Activated CD4-positive, alpha-beta memory T cell treated with anti-CD3 and anti-CD28 coated beads, Interleukin-2, amount 10 ng/mL, durations not matched to agents 7 days and 5 days (primary cell): ENCODE measurements around the gene RASGRF2. TPM values are rescaled to one million over a fixed set of nuclear protein-coding genes. Genes with fewer than 3 reads are reported as not detected.

ENCODE experiments used
- CTCF ChIA-PET: fragments of 350-600 bp; sonication (Branson Sonifier 250); formaldehyde crosslinking; loops from one replicate; lab custom pipeline; 2021; ENCODE audit warnings: antibody characterized with exemption, inconsistent platforms; lab: Charles Lee
- POLR2A ChIA-PET: fragments of 350-600 bp; sonication (Branson Sonifier 250); formaldehyde crosslinking; loops from one replicate; lab custom pipeline; 2021; ENCODE audit warnings: antibody characterized with exemption; lab: Charles Lee
- DNase-seq: peaks from one replicate; pipeline ENCODE4 v3.0.0-alpha.2; 2020
- H3K27ac Mint-ChIP-seq: one replicate; pipeline ENCODE4 v1.8.0; 2021; ENCODE audit warnings: mild to moderate bottlenecking, mixed read lengths
- H3K27me3 Mint-ChIP-seq: one replicate; pipeline ENCODE4 v1.8.0; 2021; ENCODE audit warnings: mixed read lengths
- H3K36me3 Mint-ChIP-seq: one replicate; pipeline ENCODE4 v1.8.0; 2021; ENCODE audit warnings: low read depth, mixed read lengths
- H3K4me1 Mint-ChIP-seq: one replicate; pipeline ENCODE4 v1.8.0; 2021; ENCODE audit warnings: mixed read lengths
- H3K4me3 Mint-ChIP-seq: one replicate; pipeline ENCODE4 v1.8.0; 2021; ENCODE audit warnings: mild to moderate bottlenecking, mixed read lengths
- H3K9me3 Mint-ChIP-seq: one replicate; pipeline ENCODE4 v1.8.0; 2021; ENCODE audit warnings: mixed read lengths
- total RNA-seq, 2 experiments: library from RNA; stranded (reverse); gene quantifications; one replicate each; pipeline ENCODE4 v1.2.3, GENCODE V29; 2021

Gene RASGRF2
- total RNA-seq, 2 experiments from 2014 or later = 2.4 to 3.3 TPM

GRCh38 chr5:81128416-81128815, 168.3 kb downstream of the RASGRF2 start:
- CTCF ChIA-PET = interaction anchor here (0.6 to 1.1 kb wide), 2 partner anchors 55 to 766 kb away, joined by 3 read pairs; no protein-coding TSS in a partner anchor

DNA sequence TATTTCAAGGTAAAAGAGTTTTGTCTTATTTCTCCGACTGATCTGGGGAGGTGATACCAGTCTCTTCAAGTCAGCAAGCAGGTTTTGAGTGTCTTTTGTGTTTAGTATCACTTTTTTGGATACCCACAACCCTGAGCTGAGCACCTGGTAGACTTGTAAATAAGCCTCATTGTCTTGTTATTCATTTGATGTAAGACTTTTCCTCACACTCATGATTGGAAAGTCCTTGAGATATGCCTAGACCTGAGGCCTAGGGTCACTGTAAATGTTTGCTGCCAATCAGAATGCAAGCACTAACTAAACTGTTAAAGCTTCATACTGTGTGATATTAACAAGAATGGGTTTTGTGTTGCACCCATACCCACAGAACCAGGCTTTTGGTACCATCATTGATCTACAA, 172.2 kb downstream of the RASGRF2 start:
- Mint-ChIP-seq H3K4me3 (no peak overlapping the region), H3K27ac (no peak overlapping the region), H3K4me1 (no peaks in the 10 kb centered on the region), H3K27me3 (no peaks in the 10 kb centered on the region), H3K9me3 (peaks cover 3% of the 10 kb centered on the region), H3K36me3 (no peaks in the 10 kb centered on the region)
- ChIA-PET CTCF (no interaction called here), POLR2A (no interaction called here)
- DNase-seq = no peak

More at GRCh38 chr5:81128416-81128815, 168.3 kb downstream of the RASGRF2 start:
- Mint-ChIP-seq H3K36me3 (no peaks in the 10 kb centered on the region), H3K4me3 (no peak overlapping the region), H3K4me1 (no peaks in the 10 kb centered on the region), H3K27me3 (no peaks in the 10 kb centered on the region), H3K27ac (no peak overlapping the region), H3K9me3 (no peaks in the 10 kb centered on the region)
- no peak for DNase-seq
- POLR2A ChIA-PET = no interaction called here

GRCh38 chr5:81134066-81134465, 173.9 kb downstream of the RASGRF2 start:
- Mint-ChIP-seq H3K27me3 (no peaks in the 10 kb centered on the region), H3K27ac (no peak overlapping the region)

GRCh38 chr5:81134566-81134965, 174.4 kb downstream of the RASGRF2 start:
- Mint-ChIP-seq H3K27me3 (no peaks in the 10 kb centered on the region), H3K4me3 (no peak overlapping the region), H3K4me1 (no peaks in the 10 kb centered on the region), H3K36me3 (no peaks in the 10 kb centered on the region), H3K9me3 (peaks cover 3% of the 10 kb centered on the region), H3K27ac (no peak overlapping the region)
- CTCF ChIA-PET = no interaction called here
- no peak for DNase-seq
- POLR2A ChIA-PET = no interaction called here

More at GRCh38 chr5:81134066-81134465, 173.9 kb downstream of the RASGRF2 start:
- H3K4me3 Mint-ChIP-seq = no peak overlapping the region
- H3K4me1 Mint-ChIP-seq = no peaks in the 10 kb centered on the region
- peaks cover 3% of the 10 kb centered on the region for H3K9me3 Mint-ChIP-seq
- H3K36me3 Mint-ChIP-seq = no peaks in the 10 kb centered on the region
- CTCF ChIA-PET = no interaction called here
- POLR2A ChIA-PET = no interaction called here
- DNase-seq = no peak

DNA sequence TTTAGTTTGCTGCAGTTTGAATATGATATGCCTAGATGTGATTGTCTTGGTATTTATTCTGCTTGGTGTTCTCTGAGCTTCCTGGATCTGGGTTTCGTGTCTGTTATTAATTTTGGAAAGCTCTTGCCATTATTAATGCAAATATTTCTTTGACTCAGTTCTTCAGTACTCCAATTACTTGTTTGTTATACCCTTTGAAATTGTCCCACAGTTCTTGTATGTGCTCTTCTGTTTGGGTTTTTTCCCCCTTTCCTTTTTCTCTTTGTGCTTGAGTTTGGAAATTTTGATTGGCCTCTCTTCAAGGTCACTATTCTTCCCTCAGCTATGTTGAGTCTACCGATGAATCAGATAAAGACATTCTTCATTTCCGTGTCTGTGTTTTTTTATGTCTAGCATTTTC, 176.4 kb downstream of the RASGRF2 start:
- peaks cover 3% of the 10 kb centered on the region for H3K9me3 Mint-ChIP-seq
- H3K36me3 Mint-ChIP-seq = no peaks in the 10 kb centered on the region
- ChIA-PET POLR2A (no interaction called here), CTCF (no interaction called here)
- H3K27ac Mint-ChIP-seq = no peak overlapping the region
- H3K27me3 Mint-ChIP-seq = no peaks in the 10 kb centered on the region
- H3K4me3 Mint-ChIP-seq = no peak overlapping the region
- no peaks in the 10 kb centered on the region for H3K4me1 Mint-ChIP-seq
- no peak for DNase-seq

- ChIA-PET CTCF (no interaction called here), POLR2A (interaction anchor here (0.6 kb wide), 1 partner anchor 56 kb away, joined by 3 read pairs; no protein-coding TSS in a partner anchor)
- Mint-ChIP-seq H3K9me3 (peaks cover 3% of the 10 kb centered on the region), H3K27ac (no peak overlapping the region), H3K4me3 (no peak overlapping the region), H3K4me1 (no peaks in the 10 kb centered on the region), H3K36me3 (no peaks in the 10 kb centered on the region), H3K27me3 (no peaks in the 10 kb centered on the region)
- DNase-seq = no peak
Measured at GRCh38 chr5:81137833-81138232, 177.7 kb downstream of the RASGRF2 start.

- CTCF ChIA-PET = no interaction called here
- Mint-ChIP-seq H3K4me3 (no peak overlapping the region), H3K27ac (no peak overlapping the region), H3K9me3 (peaks cover 3% of the 10 kb centered on the region), H3K4me1 (no peaks in the 10 kb centered on the region), H3K27me3 (no peaks in the 10 kb centered on the region), H3K36me3 (no peaks in the 10 kb centered on the region)
- POLR2A ChIA-PET = no interaction called here
- DNase-seq = no peak
Measured at GRCh38 chr5:81140441-81140840, 180.3 kb downstream of the RASGRF2 start.

- POLR2A ChIA-PET = no interaction called here
- CTCF ChIA-PET = interaction anchor here (0.7 kb wide), 1 partner anchor 23 kb away, joined by 3 read pairs; no protein-coding TSS in a partner anchor
- DNase-seq = no peak
- no peak overlapping the region for H3K4me3 Mint-ChIP-seq
- H3K27me3 Mint-ChIP-seq = no peaks in the 10 kb centered on the region
- no peak overlapping the region for H3K27ac Mint-ChIP-seq
- H3K36me3 Mint-ChIP-seq = no peaks in the 10 kb centered on the region
- H3K9me3 Mint-ChIP-seq = peaks cover 3% of the 10 kb centered on the region
- no peaks in the 10 kb centered on the region for H3K4me1 Mint-ChIP-seq
Measured at GRCh38 chr5:81140943-81141342, 180.8 kb downstream of the RASGRF2 start.

DNA sequence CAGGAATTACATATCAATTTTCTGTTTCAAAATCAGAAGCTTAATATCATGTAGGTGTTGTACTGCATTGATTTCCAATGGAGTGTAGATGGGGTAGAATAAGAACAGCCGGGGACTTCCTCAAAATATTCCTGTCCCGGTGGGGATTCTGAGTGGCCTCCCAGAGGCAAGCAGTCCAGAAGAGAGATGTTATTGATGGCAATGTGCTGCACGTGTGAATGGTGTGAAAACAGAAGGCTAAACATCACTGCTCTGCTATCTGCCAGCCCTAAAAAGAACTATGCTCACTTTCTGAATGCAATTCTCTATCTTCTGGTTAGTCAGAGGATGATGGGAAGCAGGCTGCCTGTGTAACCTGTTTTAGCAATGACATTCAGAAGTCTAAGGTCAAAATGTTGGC, 181.9 kb downstream of the RASGRF2 start:
- no peak overlapping the region for H3K4me3 Mint-ChIP-seq
- no peaks in the 10 kb centered on the region for H3K9me3 Mint-ChIP-seq
- CTCF ChIA-PET = no interaction called here
- POLR2A ChIA-PET = no interaction called here
- H3K36me3 Mint-ChIP-seq = no peaks in the 10 kb centered on the region
- H3K27me3 Mint-ChIP-seq = no peaks in the 10 kb centered on the region
- no peak for DNase-seq
- no peaks in the 10 kb centered on the region for H3K4me1 Mint-ChIP-seq
- H3K27ac Mint-ChIP-seq = no peak overlapping the region

- no peaks in the 10 kb centered on the region for H3K4me1 Mint-ChIP-seq
- no peaks in the 10 kb centered on the region for H3K27me3 Mint-ChIP-seq
- H3K27ac Mint-ChIP-seq = no peak overlapping the region
- POLR2A ChIA-PET = no interaction called here
- CTCF ChIA-PET = no interaction called here
- H3K9me3 Mint-ChIP-seq = no peaks in the 10 kb centered on the region
- H3K4me3 Mint-ChIP-seq = no peak overlapping the region
- no peaks in the 10 kb centered on the region for H3K36me3 Mint-ChIP-seq
- DNase-seq = no peak
Measured at GRCh38 chr5:81145329-81145935, 185.3 kb downstream of the RASGRF2 start.

GRCh38 chr5:81146031-81146430, 185.9 kb downstream of the RASGRF2 start:
- no peak overlapping the region for H3K27ac Mint-ChIP-seq
- CTCF ChIA-PET = interaction anchor here (0.7 kb wide), 1 partner anchor 475 kb away, joined by 3 read pairs; no protein-coding TSS in a partner anchor
- H3K9me3 Mint-ChIP-seq = no peaks in the 10 kb centered on the region
- no peak for DNase-seq
- H3K27me3 Mint-ChIP-seq = no peaks in the 10 kb centered on the region
- H3K4me1 Mint-ChIP-seq = no peaks in the 10 kb centered on the region
- no peak overlapping the region for H3K4me3 Mint-ChIP-seq
- H3K36me3 Mint-ChIP-seq = no peaks in the 10 kb centered on the region
- POLR2A ChIA-PET = no interaction called here

GRCh38 chr5:81147011-81147885, 187.1 kb downstream of the RASGRF2 start:
- no peak for DNase-seq
- no peaks in the 10 kb centered on the region for H3K9me3 Mint-ChIP-seq
- H3K27ac Mint-ChIP-seq = no peak overlapping the region
- no peaks in the 10 kb centered on the region for H3K36me3 Mint-ChIP-seq
- POLR2A ChIA-PET = no interaction called here
- H3K4me3 Mint-ChIP-seq = no peak overlapping the region
- no peaks in the 10 kb centered on the region for H3K27me3 Mint-ChIP-seq
- CTCF ChIA-PET = no interaction called here
- H3K4me1 Mint-ChIP-seq = no peaks in the 10 kb centered on the region

GRCh38 chr5:81147886-81148571, 187.9 kb downstream of the RASGRF2 start:
- Mint-ChIP-seq H3K27me3 (no peaks in the 10 kb centered on the region), H3K9me3 (no peaks in the 10 kb centered on the region), H3K4me1 (no peaks in the 10 kb centered on the region), H3K36me3 (no peaks in the 10 kb centered on the region), H3K27ac (no peak overlapping the region), H3K4me3 (no peak overlapping the region)
- CTCF ChIA-PET = no interaction called here
- DNase-seq = no peak
- POLR2A ChIA-PET = no interaction called here
